ENCODE results near the gene PDPR.
A peak's percentile ranks its signal among the peaks of the same experiment; 100 is the strongest.
"Not testable (repeated sequence)": the region's sequence is repeated elsewhere in the genome, so short reads cannot be mapped to it uniquely, and the experiment has no call there.

GRCh38 chr16:70065746-70066658 lies 48.1 kb upstream of the PDPR start:
- TF ChIP-seq CTCF (conservative IDR thresholded peaks at IDR 0.05): not testable (repeated sequence)
- 0 out of 2 replicates have a peak, but pooled peaks have one; percentile 17 for TF ChIP-seq ZFX (IDR thresholded peaks at IDR 0.05)
